ENCODE measurements around the gene CRADD.

- no peak for TF ChIP-seq GABPA (IDR thresholded peaks at IDR 0.05; ENCODE audit: low read depth)
- TF ChIP-seq, protein P1, sequence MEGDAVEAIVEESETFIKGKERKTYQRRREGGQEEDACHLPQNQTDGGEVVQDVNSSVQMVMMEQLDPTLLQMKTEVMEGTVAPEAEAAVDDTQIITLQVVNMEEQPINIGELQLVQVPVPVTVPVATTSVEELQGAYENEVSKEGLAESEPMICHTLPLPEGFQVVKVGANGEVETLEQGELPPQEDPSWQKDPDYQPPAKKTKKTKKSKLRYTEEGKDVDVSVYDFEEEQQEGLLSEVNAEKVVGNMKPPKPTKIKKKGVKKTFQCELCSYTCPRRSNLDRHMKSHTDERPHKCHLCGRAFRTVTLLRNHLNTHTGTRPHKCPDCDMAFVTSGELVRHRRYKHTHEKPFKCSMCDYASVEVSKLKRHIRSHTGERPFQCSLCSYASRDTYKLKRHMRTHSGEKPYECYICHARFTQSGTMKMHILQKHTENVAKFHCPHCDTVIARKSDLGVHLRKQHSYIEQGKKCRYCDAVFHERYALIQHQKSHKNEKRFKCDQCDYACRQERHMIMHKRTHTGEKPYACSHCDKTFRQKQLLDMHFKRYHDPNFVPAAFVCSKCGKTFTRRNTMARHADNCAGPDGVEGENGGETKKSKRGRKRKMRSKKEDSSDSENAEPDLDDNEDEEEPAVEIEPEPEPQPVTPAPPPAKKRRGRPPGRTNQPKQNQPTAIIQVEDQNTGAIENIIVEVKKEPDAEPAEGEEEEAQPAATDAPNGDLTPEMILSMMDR (IDR thresholded peaks at IDR 0.05; ENCODE audit: insufficient read depth, low read length), result no peak
- TF ChIP-seq, protein P2, sequence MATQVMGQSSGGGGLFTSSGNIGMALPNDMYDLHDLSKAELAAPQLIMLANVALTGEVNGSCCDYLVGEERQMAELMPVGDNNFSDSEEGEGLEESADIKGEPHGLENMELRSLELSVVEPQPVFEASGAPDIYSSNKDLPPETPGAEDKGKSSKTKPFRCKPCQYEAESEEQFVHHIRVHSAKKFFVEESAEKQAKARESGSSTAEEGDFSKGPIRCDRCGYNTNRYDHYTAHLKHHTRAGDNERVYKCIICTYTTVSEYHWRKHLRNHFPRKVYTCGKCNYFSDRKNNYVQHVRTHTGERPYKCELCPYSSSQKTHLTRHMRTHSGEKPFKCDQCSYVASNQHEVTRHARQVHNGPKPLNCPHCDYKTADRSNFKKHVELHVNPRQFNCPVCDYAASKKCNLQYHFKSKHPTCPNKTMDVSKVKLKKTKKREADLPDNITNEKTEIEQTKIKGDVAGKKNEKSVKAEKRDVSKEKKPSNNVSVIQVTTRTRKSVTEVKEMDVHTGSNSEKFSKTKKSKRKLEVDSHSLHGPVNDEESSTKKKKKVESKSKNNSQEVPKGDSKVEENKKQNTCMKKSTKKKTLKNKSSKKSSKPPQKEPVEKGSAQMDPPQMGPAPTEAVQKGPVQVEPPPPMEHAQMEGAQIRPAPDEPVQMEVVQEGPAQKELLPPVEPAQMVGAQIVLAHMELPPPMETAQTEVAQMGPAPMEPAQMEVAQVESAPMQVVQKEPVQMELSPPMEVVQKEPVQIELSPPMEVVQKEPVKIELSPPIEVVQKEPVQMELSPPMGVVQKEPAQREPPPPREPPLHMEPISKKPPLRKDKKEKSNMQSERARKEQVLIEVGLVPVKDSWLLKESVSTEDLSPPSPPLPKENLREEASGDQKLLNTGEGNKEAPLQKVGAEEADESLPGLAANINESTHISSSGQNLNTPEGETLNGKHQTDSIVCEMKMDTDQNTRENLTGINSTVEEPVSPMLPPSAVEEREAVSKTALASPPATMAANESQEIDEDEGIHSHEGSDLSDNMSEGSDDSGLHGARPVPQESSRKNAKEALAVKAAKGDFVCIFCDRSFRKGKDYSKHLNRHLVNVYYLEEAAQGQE (IDR thresholded peaks at IDR 0.05; ENCODE audit: insufficient replicate concordance, low read depth), result no peak
- no peak for TF ChIP-seq POLR2AphosphoS5 (IDR thresholded peaks at IDR 0.05; ENCODE audit: low read depth)
These were observed 125.1 kb downstream of the CRADD start for GRCh38 chr12:93802293-93802692.
